H1 (cell line): ENCODE results near the gene THAP11. TPM values are rescaled to one million over a fixed set of nuclear protein-coding genes. Genes with fewer than 3 reads are reported as not detected.

Source experiments
- BACH1 ChIP-seq: IDR thresholded peaks from 2 replicates; pipeline ENCODE4 v1.6.1; 2012; ENCODE audit warnings: low read length, improper control_type of control experiment
- BRCA1 ChIP-seq: IDR thresholded peaks from 2 replicates; pipeline ENCODE4 v1.6.1; 2012; ENCODE audit warnings: low read depth, low read length, improper control_type of control experiment
- CBX5 ChIP-seq: fragments of 300-800, 300-1000 bp; sonication (generic); IDR thresholded peaks from 2 replicates; pipeline ENCODE4 v1.7.1; 2016; ENCODE audit warnings: antibody characterized with exemption, low read length, low read depth
- CHD2 ChIP-seq: IDR thresholded peaks from 2 replicates; pipeline ENCODE4 v1.6.1; 2012; ENCODE audit warnings: low read length, improper control_type of control experiment
- CREB1 ChIP-seq: IDR thresholded peaks from 2 replicates; pipeline ENCODE4 v1.6.1; 2012; ENCODE audit warnings: inconsistent platforms
- EGR1 ChIP-seq: IDR thresholded peaks from 2 replicates; pipeline ENCODE4 v1.6.1; 2011; ENCODE audit warnings: low read depth, low read length, borderline replicate concordance
- GTF2F1 ChIP-seq: IDR thresholded peaks from 2 replicates; pipeline ENCODE4 v1.6.1; 2012; ENCODE audit warnings: low read depth, low read length, improper control_type of control experiment, borderline replicate concordance
- HDAC6 ChIP-seq: IDR thresholded peaks from one replicate; pipeline ENCODE4 v1.7.1; 2012; ENCODE audit warnings: low read depth, mild to moderate bottlenecking, inconsistent platforms, low read length, moderate library complexity
- MAFK ChIP-seq: IDR thresholded peaks from 2 replicates; pipeline ENCODE4 v1.6.1; 2012; ENCODE audit warnings: low read depth, mild to moderate bottlenecking, improper control_type of control experiment, low read length
- NANOG ChIP-seq: IDR thresholded peaks from 2 replicates; pipeline ENCODE4 v1.6.1; 2011; ENCODE audit warnings: low read length, low read depth, mild to moderate bottlenecking, inconsistent platforms; ENCODE audit not compliant: insufficient read depth, poor library complexity, severe bottlenecking
- NRF1 ChIP-seq: IDR thresholded peaks from 2 replicates; pipeline ENCODE4 v1.6.1; 2011; ENCODE audit warnings: mild to moderate bottlenecking, low read depth, low read length, improper control_type of control experiment
- POLR2AphosphoS5 ChIP-seq: IDR thresholded peaks from 2 replicates; pipeline ENCODE4 v1.6.1; 2011; ENCODE audit warnings: low read depth, low read length
- RAD21 ChIP-seq, 2 experiments: IDR thresholded peaks in 1 of 2; conservative IDR thresholded peaks in 1 of 2; 2 replicates each; pipeline ENCODE4 v1.6.1; 2011; ENCODE audit warnings: low read depth in 2 of 2, low read length in 2 of 2, improper control_type of control experiment in 1 of 2, inconsistent platforms in 1 of 2, mild to moderate bottlenecking in 1 of 2, moderate library complexity in 1 of 2
- RNF2 ChIP-seq: fragments of 200-900, 300-1000 bp; sonication (generic); IDR thresholded peaks from 2 replicates; pipeline ENCODE4 v1.7.1; 2016; ENCODE audit warnings: borderline replicate concordance, low read depth, mild to moderate bottlenecking, antibody characterized with exemption, low read length; ENCODE audit not compliant: poor library complexity, severe bottlenecking; ENCODE audit errors: missing control alignments
- RXRA ChIP-seq: IDR thresholded peaks from 2 replicates; pipeline ENCODE4 v1.6.1; 2011; ENCODE audit warnings: low read depth, mild to moderate bottlenecking, low read length, moderate library complexity; ENCODE audit not compliant: insufficient read depth
- SIN3A ChIP-seq, 2 experiments: IDR thresholded peaks in 1 of 2; conservative IDR thresholded peaks in 1 of 2; 2 replicates each; pipeline ENCODE4 v1.6.1; 2011 to 2012; ENCODE audit warnings: low read length in 2 of 2, improper control_type of control experiment in 1 of 2, low read depth in 1 of 2, mild to moderate bottlenecking in 1 of 2
- SIX5 ChIP-seq: IDR thresholded peaks from 2 replicates; pipeline ENCODE4 v1.6.1; 2011; ENCODE audit warnings: mild to moderate bottlenecking, low read depth, low read length
- SP1 ChIP-seq: IDR thresholded peaks from 2 replicates; pipeline ENCODE4 v1.6.1; 2011; ENCODE audit warnings: low read depth, low read length
- SRF ChIP-seq: IDR thresholded peaks from 2 replicates; pipeline ENCODE4 v1.6.1; 2011; ENCODE audit warnings: mild to moderate bottlenecking, low read depth, low read length, moderate library complexity
- TCF12 ChIP-seq: IDR thresholded peaks from 2 replicates; pipeline ENCODE4 v1.6.1; 2011; ENCODE audit warnings: low read depth, mild to moderate bottlenecking, low read length
- YY1 ChIP-seq: IDR thresholded peaks from 2 replicates; pipeline ENCODE4 v1.6.1; 2011; ENCODE audit warnings: low read depth, mild to moderate bottlenecking, low read length
- polyA plus RNA-seq, 7 experiments: library from polyadenylated mRNA; depleted of rRNA in 3 of 7; stranded (reverse) in 5 of 7; unstranded in 2 of 7; fragments of >200 nt in 5 of 7; fragments of 200-250 nt in 2 of 7; gene quantifications; 1 replicate in 5 of 7; 2 replicates in 1 of 7; 4 replicates in 1 of 7; pipeline versions ENCODE4 v1.2.1 to v1.2.3, GENCODE V29; 2011 to 2013; ENCODE audit warnings: missing spikeins in 2 of 7, mixed read lengths in 2 of 7
- total RNA-seq: library from RNA; stranded (reverse); fragmentation: NEBNext Ultra II Directional; extraction: Animal tissue kit (Norgen Biotek cat#: 25700); gene quantifications from 2 replicates; pipeline ENCODE4 v1.2.1, GENCODE V29; 2021
- TF ChIP-seq, protein P1 (sequence below): IDR thresholded peaks from 2 replicates; pipeline ENCODE4 v1.6.1; 2012; ENCODE audit warnings: low read length, inconsistent platforms

Gene THAP11
- total and polyA plus RNA-seq, 2 of the 8 experiments (the other 6 are each of a cell fraction or from before 2014, with no cell fraction given), result 50.8 to 54.8 TPM

DNA sequence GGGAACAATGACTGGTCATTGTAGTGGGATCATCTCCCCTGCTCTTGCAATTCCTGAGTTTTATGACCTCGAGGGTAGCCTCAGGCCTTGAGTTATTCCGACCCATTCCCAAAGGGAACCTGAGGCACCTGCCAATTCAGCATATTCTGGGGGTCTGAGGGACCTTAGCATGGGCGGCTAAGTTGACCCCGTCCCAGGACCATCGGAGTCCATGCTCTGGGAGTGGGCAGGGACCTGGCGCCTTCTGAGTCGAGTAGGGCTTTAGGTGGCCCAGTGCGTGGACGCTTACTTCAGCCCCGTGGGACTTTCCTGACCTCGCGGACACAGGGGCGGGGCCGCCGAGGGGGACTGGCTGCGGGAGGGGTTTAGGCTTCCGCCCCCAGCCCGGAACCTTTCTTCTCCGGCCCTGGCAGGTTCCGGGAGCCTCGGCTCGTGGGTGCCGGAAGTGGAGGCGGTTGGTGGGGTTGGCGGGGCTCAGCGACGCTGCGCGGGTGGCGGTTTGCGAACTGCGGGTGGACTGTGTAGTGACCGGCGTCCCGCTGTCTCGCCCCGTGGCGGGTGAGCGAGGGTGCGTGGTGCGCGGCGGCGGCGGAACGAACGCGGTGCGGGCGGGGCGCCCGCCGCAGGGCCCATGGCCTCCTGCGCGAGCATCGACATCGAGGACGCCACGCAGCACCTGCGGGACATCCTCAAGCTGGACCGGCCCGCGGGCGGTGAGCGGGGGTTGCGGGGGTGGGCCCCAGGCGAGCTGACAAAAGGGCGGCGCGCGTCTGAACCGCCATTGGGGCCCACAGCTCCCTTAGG, 30.7 kb downstream of the THAP11 start, which contains the start of gene EDC4 (continued):
- TF ChIP-seq MAFK, result peak; percentile 1; the same call in 1 of the 2 replicates
- TF ChIP-seq SIN3A (conservative IDR thresholded peaks at IDR 0.05 in 1 of 2, IDR thresholded peaks at IDR 0.05 in 1 of 2; ENCODE audit: low read depth in 1 of 2, low read length in 2 of 2), result peak in 1 of 2 experiments; percentile 88; a peak in 2 of 4 replicates
- no peak for TF ChIP-seq NANOG
- peak; percentile 59 for TF ChIP-seq BACH1
- no peak for TF ChIP-seq NRF1
- no peak for TF ChIP-seq CBX5
- peak; percentile 27; the same call in 1 of the 2 replicates for TF ChIP-seq CREB1
- TF ChIP-seq SRF, result 0 out of 2 replicates have a peak, but pooled peaks have one; percentile 35
- TF ChIP-seq YY1, result no peak
- no peak for TF ChIP-seq TCF12
- TF ChIP-seq RNF2, result no peak
- TF ChIP-seq GTF2F1, result 0 out of 2 replicates have a peak, but pooled peaks have one; percentile 63
- peak in 1 of 2 experiments; percentile 2; a peak in 1 of 4 replicates for TF ChIP-seq RAD21 (IDR thresholded peaks at IDR 0.05 in 1 of 2, conservative IDR thresholded peaks at IDR 0.05 in 1 of 2; ENCODE audit: low read depth in 2 of 2, low read length in 2 of 2)
- peak; percentile 56; the same call in 1 of the 2 replicates for TF ChIP-seq CHD2
- TF ChIP-seq SP1, result 0 out of 2 replicates have a peak, but pooled peaks have one; percentile 43
- peak; percentile 66; the same call in 1 of the 2 replicates for TF ChIP-seq EGR1
- peak; percentile 23; the same call in 1 of the 2 replicates for TF ChIP-seq SIX5
- TF ChIP-seq, protein P1, sequence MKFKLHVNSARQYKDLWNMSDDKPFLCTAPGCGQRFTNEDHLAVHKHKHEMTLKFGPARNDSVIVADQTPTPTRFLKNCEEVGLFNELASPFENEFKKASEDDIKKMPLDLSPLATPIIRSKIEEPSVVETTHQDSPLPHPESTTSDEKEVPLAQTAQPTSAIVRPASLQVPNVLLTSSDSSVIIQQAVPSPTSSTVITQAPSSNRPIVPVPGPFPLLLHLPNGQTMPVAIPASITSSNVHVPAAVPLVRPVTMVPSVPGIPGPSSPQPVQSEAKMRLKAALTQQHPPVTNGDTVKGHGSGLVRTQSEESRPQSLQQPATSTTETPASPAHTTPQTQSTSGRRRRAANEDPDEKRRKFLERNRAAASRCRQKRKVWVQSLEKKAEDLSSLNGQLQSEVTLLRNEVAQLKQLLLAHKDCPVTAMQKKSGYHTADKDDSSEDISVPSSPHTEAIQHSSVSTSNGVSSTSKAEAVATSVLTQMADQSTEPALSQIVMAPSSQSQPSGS, result 0 out of 2 replicates have a peak, but pooled peaks have one; percentile 11
- no peak for TF ChIP-seq RXRA
- TF ChIP-seq POLR2AphosphoS5, result peak; percentile 52
- TF ChIP-seq BRCA1, result no peak
- no peak for TF ChIP-seq HDAC6
